ENCODE data around the gene UBR7. TPM values are rescaled to one million over a fixed set of nuclear protein-coding genes. Genes with fewer than 3 reads are reported as not detected.
"Not testable (repeated sequence)": the region's sequence is repeated elsewhere in the genome, so short reads cannot be mapped to it uniquely, and the experiment has no call there.

UBR7 gene
- 10 to 100 TPM; 37.7 to 41.3 TPM for total RNA-seq

- ChIA-PET CTCF (interaction anchor here (0.6 to 1.6 kb wide), 9 partner anchors 9 to 93 kb away, joined by 3 to 7 read pairs (median 4); partner anchors contain the start of genes ITPK1, LYSET and MOAP1), POLR2A (interaction anchor here (0.8 to 2.8 kb wide), 3 partner anchors 22 to 124 kb away, joined by 3 to 27 read pairs (median 4); partner anchors contain the start of genes LYSET and MOAP1)
These were observed at the start of gene UBR7, which contains the start of gene GON7 for GRCh38 chr14:93206793-93207467. TSS of gene UBR7 (plus strand) at chr14:93207256. CDS start at chr14:93207292, 36 bp downstream. TSS of gene GON7 (minus strand) at chr14:93207065. CDS start at chr14:93207037, 28 bp downstream.

GRCh38 chr14:93158349-93158748, 48.7 kb upstream of the UBR7 start:
- POLR2A ChIA-PET, CTCF ChIA-PET: not testable (repeated sequence)

GRCh38 chr14:93159625-93160352, 47.3 kb upstream of the UBR7 start:
- POLR2A ChIA-PET = not testable (repeated sequence)
- CTCF ChIA-PET = interaction anchor here (0.7 to 2.1 kb wide), 5 partner anchors 14 to 78 kb away, joined by 3 to 9 read pairs (median 4); no protein-coding TSS in a partner anchor

GRCh38 chr14:93160353-93160801, 46.7 kb upstream of the UBR7 start:
- POLR2A ChIA-PET = no interaction called here
- CTCF ChIA-PET = interaction anchor here (0.6 to 2.1 kb wide), 5 partner anchors 14 to 181 kb away, joined by 3 to 9 read pairs (median 4); no protein-coding TSS in a partner anchor

- ChIA-PET CTCF (interaction anchor here (0.7 to 2.1 kb wide), 3 partner anchors 15 to 245 kb away, joined by 3 to 9 read pairs (median 8); no protein-coding TSS in a partner anchor), POLR2A (no interaction called here)
These were observed 45.6 kb upstream of the UBR7 start for GRCh38 chr14:93161411-93161940.

- POLR2A ChIA-PET = interaction anchor here (0.5 kb wide), 1 partner anchor 421 kb away, joined by 3 read pairs; no protein-coding TSS in a partner anchor
- CTCF ChIA-PET = no interaction called here
These were observed 43.5 kb upstream of the UBR7 start for GRCh38 chr14:93163564-93163963.

GRCh38 chr14:93165271-93166265, 41.5 kb upstream of the UBR7 start:
- POLR2A ChIA-PET, CTCF ChIA-PET: not testable (repeated sequence)

- POLR2A ChIA-PET = not testable (repeated sequence)
- CTCF ChIA-PET = interaction anchor here (0.6 to 1.9 kb wide), 2 partner anchors 9 to 1569 kb away, joined by 5 to 6 read pairs; no protein-coding TSS in a partner anchor
These were observed 38.4 kb upstream of the UBR7 start for GRCh38 chr14:93168610-93169009.

- POLR2A ChIA-PET = interaction anchor here (0.6 kb wide), 1 partner anchor 25 kb away, joined by 11 read pairs; no protein-coding TSS in a partner anchor
- CTCF ChIA-PET = interaction anchor here (0.7 to 1.9 kb wide), 2 partner anchors 8 to 37 kb away, joined by 3 to 5 read pairs; partner anchors contain the start of genes GON7 and UBR7
These were observed 37.4 kb upstream of the UBR7 start for GRCh38 chr14:93169619-93170018.

GRCh38 chr14:93170141-93170540, 36.9 kb upstream of the UBR7 start:
- CTCF ChIA-PET = interaction anchor here (1.9 kb wide), 1 partner anchor 8 kb away, joined by 5 read pairs; no protein-coding TSS in a partner anchor
- POLR2A ChIA-PET = not testable (repeated sequence)

- ChIA-PET POLR2A (no interaction called here), CTCF (interaction anchor here (0.7 kb wide), 1 partner anchor 32 kb away, joined by 3 read pairs; no protein-coding TSS in a partner anchor)
These were observed 35.7 kb upstream of the UBR7 start for GRCh38 chr14:93171376-93171775.

GRCh38 chr14:93173943-93174395, 33.1 kb upstream of the UBR7 start:
- ChIA-PET POLR2A (no interaction called here), CTCF (interaction anchor here (1.1 kb wide), 1 partner anchor 59 kb away, joined by 3 read pairs; no protein-coding TSS in a partner anchor)

GRCh38 chr14:93174731-93175130, 32.3 kb upstream of the UBR7 start:
- POLR2A ChIA-PET = not testable (repeated sequence)
- CTCF ChIA-PET = interaction anchor here (1.1 kb wide), 1 partner anchor 60 kb away, joined by 3 read pairs; no protein-coding TSS in a partner anchor

GRCh38 chr14:93175492-93175891, 31.6 kb upstream of the UBR7 start:
- POLR2A ChIA-PET = no interaction called here

GRCh38 chr14:93183596-93184317, 23.3 kb upstream of the UBR7 start:
- ChIA-PET POLR2A (interaction anchor here (2.2 to 2.6 kb wide), 2 partner anchors 23 to 38 kb away, joined by 7 to 27 read pairs; partner anchors contain the start of genes GON7 and UBR7), CTCF (interaction anchor here (0.6 to 1.3 kb wide), 3 partner anchors 23 to 625 kb away, joined by 3 to 7 read pairs (median 3); partner anchors contain the start of genes GON7 and UBR7)

More at GRCh38 chr14:93175492-93175891, 31.6 kb upstream of the UBR7 start:
- CTCF ChIA-PET = interaction anchor here (1.1 to 1.4 kb wide), 2 partner anchors 29 to 223 kb away, joined by 3 to 4 read pairs; no protein-coding TSS in a partner anchor

GRCh38 chr14:93184391-93185348, 22.4 kb upstream of the UBR7 start, which contains the start of the genes LYSET and MOAP1:
TSS of gene LYSET (plus strand) at chr14:93185317. CDS start at chr14:93185406, 89 bp downstream.
TSS of gene MOAP1 (minus strand) at chr14:93184897. CDS start at chr14:93184242, 655 bp downstream.
- ChIA-PET POLR2A (interaction anchor here (1.0 to 2.6 kb wide), 3 partner anchors 22 to 70 kb away, joined by 4 to 27 read pairs (median 7); partner anchors contain the start of genes GON7 and UBR7), CTCF (interaction anchor here (0.7 to 1.3 kb wide), 5 partner anchors 22 to 145 kb away, joined by 3 to 7 read pairs (median 5); partner anchors contain the start of genes GON7 and UBR7)
